GM13977 (cell line): ENCODE measurements around the gene TEP1.

Experiments used
- DNase-seq: peaks from one replicate; pipeline ENCODE4 v3.0.0; 2012; ENCODE audit warnings: low spot score
- in situ Hi-C: fragments of 300-500 bp; cut with MboI; formaldehyde crosslinking; loops from one replicate; pipeline ENCODE4 v1.12.0; 2022; ENCODE audit warnings: low sequenced_read_pairs, low pct_unique_long_range_greater_than_20kb, mixed read lengths, inconsistent platforms; ENCODE audit not compliant: unreplicated experiment
- TF ChIP-seq, protein P1 (sequence below): IDR thresholded peaks from 2 replicates; pipeline ENCODE4 v1.5.1; 2012; ENCODE audit warnings: mild to moderate bottlenecking, control low read depth; ENCODE audit not compliant: insufficient read depth; ENCODE audit errors: extremely low read depth, missing control alignments

The TEP1 gene

DNA sequence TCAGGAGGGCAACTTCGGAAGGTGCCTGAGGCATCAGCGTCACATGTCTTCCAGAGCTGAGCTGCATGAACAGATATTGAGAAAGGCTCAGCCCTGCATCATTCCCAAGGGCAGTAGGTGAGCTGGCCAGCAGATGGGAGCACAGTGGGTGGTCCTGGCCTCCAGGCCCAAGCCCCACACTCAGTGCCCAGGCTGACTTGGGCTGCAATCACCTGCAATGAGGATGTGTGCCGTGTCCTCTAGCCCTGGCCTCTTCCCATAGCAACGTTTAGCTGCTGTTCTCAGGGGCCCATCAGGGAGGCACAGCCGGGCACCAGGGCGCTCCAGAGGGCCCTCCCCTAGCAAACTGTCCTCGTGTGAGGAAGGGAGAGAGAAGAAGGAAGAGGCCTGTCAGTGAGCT lies 32.0 kb downstream of the TEP1 start:
- TF ChIP-seq, protein P1, sequence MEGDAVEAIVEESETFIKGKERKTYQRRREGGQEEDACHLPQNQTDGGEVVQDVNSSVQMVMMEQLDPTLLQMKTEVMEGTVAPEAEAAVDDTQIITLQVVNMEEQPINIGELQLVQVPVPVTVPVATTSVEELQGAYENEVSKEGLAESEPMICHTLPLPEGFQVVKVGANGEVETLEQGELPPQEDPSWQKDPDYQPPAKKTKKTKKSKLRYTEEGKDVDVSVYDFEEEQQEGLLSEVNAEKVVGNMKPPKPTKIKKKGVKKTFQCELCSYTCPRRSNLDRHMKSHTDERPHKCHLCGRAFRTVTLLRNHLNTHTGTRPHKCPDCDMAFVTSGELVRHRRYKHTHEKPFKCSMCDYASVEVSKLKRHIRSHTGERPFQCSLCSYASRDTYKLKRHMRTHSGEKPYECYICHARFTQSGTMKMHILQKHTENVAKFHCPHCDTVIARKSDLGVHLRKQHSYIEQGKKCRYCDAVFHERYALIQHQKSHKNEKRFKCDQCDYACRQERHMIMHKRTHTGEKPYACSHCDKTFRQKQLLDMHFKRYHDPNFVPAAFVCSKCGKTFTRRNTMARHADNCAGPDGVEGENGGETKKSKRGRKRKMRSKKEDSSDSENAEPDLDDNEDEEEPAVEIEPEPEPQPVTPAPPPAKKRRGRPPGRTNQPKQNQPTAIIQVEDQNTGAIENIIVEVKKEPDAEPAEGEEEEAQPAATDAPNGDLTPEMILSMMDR, result no peak
- in situ Hi-C loops, result no loop called here
- no peak for DNase-seq

DNA sequence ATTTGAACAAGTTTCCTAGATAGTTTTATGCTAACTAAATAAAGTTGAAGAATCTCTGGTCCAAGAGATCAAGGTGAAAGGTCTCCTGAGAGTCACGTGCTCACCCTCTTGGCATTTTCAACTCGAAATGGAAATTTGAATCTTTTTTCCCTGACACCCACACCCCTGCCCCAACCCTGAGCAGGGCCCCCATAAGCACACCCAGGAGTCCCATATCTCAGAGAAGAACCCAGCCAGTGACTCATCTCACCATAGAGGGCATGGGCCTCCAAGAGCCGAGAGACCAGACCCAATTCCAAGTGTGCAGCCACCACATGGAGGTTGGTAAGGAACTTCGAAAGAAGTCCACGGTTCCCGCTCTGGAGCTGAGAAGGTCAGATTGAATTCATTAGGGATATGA lies 32.6 kb downstream of the TEP1 start:
- TF ChIP-seq, protein P1, result no peak
- no peak for DNase-seq
- in situ Hi-C loops, result no loop called here

DNA sequence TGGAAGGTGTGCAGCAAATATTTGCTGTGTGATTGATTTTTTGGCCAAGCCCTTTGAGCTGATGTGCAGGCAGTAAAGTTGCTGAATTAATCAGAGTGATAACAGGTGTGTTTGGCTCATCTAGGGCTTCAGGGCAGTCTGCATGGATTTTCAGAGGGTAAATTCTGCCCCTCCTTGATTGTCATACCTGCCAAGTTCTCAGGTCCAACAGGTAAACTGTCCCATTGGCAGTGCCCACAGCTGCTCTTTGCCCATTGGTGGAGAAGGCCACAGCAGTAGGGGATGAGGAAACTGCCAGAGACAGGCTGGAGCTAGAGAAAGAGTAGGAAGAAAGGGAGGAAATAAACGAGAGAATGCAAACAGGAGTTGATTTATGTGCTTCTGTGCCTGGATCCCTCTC lies 33.6 kb downstream of the TEP1 start:
- no peak for DNase-seq
- TF ChIP-seq, protein P1, result no peak
- in situ Hi-C loops, result no loop called here

DNA sequence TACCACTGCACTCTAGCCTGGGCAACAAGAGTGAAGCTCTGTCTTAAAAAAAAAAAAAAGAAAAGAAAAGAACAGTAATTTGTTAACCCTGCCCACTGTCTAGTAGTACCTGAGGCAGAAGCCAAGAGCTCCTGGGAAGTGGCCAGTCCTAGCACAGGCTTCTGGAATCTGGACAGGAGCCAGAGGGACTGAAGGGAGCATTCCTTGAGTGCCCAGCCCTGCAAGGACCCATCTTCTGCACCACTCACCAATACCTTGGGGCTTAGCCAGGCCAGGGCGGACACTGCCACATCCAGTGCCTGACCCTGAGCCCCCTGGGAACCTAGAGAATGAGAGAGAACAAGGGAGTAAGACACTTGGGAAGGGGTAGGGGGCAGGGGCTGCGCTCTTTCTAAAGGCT lies 36.1 kb downstream of the TEP1 start:
- no peak for DNase-seq
- TF ChIP-seq, protein P1, result no peak
- in situ Hi-C loops, result no loop called here

DNA sequence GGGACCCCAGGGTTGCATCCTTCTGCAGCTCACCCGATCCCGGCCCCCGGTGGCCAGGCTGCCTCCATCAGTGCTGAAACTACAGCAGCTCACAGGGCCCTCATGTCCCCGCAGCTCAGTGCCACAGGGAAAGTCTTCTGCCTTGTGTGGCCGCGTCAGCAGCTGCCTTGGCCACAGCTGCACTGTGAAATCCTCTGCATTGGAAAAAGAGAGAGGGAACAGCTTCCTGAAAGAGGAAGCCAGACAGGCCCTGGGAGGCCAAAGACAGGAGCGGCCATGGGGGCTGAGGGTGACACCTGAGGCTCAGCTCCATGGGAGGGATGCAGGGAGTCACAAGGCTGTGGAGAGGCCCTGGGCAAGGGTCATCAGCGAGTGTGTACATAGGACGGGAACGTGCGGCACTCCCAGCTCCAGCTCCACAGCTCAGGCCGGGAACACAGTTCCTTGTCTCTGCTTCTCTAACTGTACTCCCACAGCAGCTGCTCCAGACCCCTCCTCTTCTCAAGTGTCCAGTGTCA lies 37.2 kb downstream of the TEP1 start:
- no peak for DNase-seq
- TF ChIP-seq, protein P1, result no peak
- in situ Hi-C loops, result no loop called here

DNA sequence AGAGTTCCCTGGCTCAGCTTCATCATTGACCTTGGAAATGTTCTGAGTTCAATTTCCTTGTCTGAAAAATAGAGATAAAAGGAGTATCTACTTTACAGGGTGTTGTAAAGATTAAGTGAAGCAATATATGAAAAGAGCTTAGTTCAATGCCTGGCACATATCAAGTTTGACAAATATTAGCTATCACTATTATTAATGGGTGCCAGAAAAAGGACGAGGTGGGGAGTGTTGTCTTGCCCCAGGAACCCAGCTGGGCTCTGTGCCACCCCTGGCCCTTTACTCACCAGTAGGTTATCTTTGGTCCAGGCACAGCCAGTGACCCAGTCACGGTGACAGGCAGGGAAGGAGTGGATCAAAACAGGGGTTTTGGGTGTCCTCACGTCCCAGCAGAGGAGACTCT lies 37.8 kb downstream of the TEP1 start:
- TF ChIP-seq, protein P1, result no peak
- DNase-seq, result no peak
- in situ Hi-C loops, result no loop called here

DNA sequence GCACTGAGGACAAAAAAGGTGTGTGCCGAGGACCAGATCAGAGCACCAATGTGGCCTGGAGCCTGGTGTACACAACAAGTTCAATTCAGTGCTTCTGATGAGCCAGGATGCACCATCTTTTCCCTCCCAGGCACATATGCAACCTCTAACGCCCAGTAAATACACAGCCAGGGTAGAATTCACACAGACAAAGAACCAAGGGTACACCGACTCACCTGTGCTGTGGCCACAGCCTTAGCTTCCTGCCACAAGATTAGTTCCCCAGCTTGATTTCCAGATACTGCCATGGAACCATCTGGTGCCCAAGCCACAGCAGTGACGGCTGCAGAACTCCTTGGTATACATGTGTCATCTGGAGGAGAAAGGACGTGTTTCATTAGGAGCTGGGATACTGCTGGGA lies 40.5 kb downstream of the TEP1 start:
- TF ChIP-seq, protein P1, result no peak
- no peak for DNase-seq
- in situ Hi-C loops, result no loop called here
